NCI-H510A (cell line): ENCODE results near the gene GPX6.
"Not testable (repeated sequence)": the region's sequence is repeated elsewhere in the genome, so short reads cannot be mapped to it uniquely, and the experiment has no call there.

Experiments
- DNase-seq: peaks from one replicate; lab custom pipeline; 2025; lab: John Stamatoyannopoulos, UW

The GPX6 gene, protein sequence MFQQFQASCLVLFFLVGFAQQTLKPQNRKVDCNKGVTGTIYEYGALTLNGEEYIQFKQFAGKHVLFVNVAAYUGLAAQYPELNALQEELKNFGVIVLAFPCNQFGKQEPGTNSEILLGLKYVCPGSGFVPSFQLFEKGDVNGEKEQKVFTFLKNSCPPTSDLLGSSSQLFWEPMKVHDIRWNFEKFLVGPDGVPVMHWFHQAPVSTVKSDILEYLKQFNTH

DNA sequence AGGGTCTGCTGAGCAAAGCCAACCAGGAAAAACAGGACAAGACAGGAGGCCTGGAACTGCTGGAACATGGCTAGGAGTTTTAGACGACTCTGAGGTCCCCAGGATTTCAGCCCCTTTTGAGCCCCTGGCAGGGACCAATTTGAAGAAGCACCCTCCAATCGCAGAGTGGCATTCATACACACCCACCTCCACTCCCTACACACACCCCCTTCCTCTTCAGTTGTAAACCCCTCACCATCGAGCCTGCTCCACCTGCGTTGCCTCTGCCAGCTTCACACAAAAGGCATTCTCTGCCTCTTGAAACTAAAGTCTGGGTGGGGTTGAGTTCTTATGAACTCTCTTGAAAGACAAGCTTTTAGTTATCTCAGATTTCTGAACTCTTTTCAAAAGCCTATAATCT is at the start of gene GPX6:
Gene GPX6, minus strand, starts transcription at position 118 of the 400 bp plus-strand sequence. Its CDS starts 50 bp downstream, at position 68.
- no peak for DNase-seq

DNA sequence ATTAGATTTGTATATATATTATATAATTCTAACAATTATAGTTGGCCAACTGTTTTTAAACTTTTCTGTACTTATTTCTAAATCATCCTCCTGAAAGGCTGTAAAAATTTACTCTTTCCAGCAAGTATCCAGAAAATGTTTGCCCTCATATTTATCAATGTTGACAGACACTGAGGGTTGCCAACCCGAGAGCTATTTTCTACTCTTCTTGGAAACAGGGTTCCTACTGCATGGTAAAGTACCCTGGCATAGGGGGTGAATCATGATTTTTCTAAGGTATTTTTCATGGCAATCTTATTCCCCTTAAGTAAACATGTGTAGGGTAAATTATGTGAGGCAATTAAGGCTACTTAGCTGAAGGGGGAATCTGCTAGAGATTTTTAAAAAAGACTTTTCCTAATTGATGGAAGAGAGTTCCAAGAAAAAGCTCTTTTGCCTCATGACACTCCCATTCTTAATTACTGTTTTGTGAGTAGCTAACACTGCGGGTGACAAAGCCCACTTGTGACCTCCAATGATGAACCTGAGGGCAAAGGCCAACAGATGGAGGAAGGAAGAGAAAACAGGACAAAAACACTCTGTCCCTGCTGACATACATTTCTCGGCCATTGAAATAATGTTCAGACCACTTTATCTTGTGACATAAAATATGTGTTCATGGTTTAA is 48.0 kb upstream of the GPX6 start:
- no peak for DNase-seq

DNA sequence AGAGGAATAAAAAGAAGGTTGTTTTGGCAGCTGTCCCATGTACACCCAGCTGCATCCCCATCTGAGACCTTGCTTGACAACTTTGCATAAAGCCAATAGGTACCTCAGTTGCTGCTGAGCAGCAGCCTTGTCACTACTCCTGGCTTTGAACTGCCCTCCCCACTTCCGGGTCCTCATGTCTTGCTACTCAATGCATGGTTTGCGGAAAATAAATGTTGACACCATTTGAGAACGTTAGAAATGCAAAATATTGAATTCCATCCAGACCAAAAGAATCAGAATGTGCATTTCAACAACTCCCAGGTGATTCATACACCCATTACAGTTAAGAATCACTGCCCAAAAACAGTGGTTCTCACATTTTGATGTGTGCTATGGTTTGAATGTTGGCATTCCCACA is 43.0 kb upstream of the GPX6 start:
- DNase-seq, result no peak

DNA sequence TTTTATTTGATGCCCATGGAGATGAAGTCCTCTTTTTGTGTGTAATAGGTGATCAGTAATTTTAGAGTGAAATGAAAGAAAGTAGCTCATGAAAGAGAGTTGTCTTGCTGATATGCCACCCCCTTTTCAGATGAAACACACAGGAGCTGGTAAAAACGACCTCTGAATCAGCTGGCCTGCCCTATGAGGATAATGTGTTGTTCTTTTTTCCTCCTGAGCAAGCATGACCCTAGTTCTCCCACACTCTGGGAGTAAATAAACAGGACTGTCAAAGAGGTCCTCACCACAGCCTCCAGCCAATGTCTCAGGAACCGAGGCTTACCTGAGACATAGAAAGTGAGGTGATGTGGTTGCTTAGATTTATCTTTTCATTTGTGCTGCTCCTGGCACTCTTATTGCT is 39.5 kb upstream of the GPX6 start:
- DNase-seq, result no peak

DNA sequence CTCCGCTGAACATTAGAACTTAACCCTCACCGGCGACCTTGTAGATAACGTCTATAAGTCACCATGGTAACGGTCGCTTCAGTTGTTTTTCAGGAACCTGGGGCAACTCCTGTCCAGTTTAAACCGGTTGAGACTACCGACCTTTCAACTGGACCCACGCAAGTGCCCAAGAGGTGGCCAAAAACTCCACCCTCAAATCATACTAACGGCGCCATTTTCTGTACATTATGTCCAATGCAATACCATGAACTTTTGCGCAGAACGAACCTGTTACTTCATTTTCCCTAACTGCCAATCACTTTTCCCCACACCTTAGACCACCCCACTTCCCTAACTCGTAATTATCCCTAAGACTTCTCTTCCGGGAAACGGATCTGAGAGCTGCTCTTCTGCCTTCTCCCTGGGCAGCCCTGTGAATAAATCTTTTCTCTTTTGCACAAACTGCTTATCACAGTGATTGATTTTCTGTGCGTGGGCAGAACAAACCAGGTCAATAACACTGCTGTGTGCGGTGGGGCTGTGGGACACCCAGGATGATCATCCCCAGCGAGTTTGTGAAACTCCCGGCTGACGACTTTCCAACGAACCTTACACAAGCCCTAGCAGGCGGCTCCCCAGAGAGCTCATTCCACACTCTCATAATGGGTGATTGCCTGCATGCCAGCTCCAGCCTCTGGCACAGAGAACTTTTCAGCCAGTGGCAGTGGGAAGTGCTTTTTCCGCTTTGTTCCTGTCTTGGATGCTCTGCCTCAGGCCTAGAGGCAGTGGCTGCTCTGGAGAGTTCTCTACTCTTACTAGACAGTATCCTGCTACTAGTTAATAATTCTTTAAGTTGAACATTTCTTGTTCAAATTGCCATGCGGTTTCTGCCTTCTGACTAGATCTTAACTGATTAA is 38.6 kb upstream of the GPX6 start:
- DNase-seq, result no peak

DNA sequence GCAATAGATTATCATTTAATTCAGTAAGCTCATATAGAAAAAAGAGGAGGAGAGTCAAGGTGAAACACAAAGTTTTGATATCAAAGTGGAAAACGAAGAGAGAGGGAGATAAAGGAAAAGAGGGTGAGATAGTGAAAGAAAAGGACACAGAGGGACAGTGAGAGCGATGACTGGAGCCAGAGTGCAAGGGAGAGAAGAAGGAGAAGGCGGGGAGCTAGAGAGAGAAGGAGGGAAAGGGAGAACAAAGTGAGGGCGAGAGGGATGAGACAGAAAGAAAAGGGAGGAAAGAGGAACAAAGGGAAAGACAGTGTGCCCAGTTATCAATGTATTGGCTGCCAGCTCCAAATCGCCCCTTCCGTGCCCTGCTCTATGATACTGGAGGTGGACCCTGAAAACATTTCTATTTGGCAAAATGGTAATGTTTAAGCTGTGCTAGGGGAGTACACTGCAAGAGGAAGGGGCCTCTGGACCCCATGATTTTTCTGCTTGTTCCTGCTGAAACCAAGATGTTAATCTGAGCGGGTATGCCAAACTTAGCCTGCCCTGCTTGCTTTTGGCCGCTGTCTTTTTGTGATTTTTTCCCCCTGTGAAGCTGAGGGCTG is 37.9 kb upstream of the GPX6 start:
- no peak for DNase-seq

DNA sequence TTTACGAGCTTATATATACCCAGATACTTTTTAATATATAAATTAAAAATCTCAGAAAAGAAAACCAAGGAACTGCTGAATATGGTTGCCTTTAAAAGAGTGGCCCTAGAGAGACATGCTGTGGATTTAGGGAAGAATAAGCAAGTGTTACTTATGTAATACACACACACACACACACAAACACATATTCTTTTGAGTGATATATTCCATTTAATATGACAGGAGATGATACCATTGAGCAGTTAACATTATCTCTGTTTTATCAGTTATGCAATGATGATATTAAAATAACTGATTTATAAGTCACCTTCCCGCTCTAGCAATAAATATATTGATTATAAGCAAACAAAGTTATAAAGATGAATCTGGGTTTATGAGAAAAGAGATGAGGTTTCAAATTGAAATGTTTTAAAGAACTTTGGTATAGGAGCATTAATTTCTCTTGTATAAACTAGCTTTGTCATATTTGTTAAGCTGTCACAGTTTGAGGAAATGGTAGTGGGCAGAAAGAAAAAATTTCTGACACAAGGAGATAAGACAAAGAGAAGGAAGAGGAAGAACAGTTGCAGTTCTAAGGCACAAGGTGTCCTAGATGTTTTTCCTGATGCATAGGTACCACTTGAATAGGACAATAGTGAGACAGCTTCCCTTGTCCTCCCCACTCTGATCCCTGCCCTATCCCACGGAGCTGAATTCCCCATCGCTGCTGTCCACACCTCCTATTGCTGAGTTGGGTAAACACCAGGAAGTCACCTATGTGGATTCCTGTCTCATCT is 36.5 kb upstream of the GPX6 start:
- DNase-seq, result no peak

DNA sequence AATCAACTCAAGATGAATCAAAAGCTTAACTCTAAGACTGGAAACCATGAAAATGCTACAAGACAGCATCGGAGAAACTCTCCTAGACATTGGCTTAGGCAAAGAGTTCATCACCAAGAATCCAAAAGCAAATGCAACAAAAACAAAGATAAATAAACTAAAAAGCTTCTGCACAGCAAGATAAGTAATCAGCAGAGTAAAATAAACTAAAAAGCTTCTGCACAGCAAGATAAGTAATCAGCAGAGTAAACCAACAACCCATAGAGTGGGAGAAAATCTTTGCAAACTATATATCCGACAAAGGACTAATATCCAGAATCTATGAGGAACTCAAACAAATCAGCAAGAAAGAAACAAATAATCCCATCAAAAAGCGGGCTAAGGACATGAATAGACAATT is 31.4 kb upstream of the GPX6 start:
- not testable (repeated sequence) for DNase-seq

DNA sequence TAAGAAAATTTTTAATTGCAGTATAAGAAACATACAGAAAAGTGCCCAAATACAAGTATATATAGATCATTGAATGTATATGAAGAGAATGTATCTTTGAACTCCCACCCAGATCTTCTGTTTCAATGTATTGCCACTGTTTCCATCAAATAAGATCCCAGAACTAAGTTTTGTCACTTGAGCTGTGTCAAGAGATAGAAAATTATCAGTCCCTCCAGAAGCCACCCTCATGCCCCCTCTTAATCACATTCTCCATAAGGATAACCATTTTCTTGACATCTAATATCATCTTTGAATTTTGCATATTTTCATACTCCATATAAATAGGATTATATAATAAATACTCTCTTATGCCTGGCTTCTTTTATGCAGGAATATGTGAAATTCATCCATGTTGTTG is 30.4 kb upstream of the GPX6 start:
- no peak for DNase-seq

DNA sequence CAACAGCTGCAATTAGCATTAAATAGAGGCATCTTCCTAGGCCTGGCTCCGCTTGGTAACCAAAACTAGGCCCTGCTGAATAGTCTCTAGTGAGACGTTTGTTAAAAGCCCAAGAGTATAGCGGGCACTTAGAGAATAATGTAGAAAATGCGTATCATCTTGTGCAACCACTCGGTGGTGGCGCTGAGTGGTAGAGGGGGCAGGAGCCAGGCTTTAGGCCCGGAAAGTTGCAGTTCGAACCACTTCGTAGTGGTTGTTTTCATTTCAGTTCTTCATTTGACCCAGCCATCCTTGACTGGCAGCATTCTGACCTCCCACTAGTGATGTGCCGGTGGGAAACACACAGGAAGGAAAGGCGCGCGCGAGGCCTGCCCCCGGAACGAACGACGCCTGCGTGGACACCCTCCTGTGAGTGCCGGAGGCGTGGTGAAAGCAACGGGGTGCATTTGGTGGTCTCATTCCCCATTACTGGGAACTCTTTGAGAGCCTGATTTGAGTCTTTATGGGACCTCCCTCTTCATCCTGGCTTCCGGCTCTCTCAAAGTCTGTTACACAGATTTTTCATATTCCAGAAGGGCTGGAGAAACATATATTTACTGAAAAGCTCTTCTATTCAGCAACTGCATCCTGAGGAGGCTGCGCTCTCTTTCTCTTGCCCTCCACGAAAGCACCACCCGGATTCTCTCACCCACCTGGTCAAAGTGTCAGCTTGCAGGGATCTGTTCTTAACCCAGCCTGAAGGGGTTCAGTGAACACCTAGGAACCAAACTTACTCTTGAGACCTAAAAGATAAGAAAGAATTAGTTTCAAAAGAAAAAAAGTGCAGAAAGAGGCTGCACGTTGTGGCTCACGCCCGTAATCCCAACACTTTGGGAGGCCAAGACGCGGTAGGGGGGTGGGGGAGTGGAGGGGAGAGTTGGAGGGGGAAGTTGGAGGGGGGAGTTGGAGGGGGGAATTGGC is 28.3 kb upstream of the GPX6 start:
- DNase-seq, result no peak

DNA sequence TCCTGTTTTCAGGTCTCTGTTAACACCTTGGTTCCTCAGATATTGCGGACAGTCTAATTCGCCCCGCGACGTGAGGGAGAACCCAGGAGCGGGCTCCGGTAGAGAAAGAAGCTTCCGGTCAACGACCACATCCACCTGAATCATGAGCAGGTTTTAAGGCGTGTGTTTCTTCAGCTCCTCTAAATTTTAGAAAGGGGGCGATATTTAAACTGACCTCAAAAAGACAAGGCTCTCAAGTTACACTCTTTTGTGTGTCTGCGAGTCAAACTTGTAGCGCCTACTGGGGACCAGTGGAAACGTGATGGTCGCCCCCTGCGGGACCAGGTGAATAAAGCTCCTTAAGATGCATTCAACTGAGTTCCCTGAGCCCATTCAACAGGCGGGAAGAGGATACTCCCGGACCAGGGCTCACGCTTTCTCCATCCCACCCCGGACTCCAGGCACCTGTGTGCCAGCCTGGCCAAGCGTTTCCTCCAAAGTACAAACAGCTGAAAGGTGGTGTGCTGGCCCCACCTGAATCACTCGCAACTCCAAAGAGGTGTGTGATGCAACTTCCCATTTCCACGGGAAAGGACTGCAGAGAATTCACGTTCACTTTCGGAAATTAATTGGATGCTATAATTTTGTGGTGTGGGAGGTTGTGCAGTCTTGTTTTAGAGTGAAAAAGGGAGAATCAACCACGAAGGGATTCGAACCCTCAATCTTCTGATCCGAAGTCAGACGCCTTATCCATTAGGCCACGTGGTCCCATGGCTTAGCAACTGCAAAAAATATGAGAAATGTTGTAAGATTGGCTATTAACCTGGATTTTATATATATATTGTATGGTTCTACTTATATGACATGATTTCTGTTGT is 27.1 kb upstream of the GPX6 start:
- no peak for DNase-seq

DNA sequence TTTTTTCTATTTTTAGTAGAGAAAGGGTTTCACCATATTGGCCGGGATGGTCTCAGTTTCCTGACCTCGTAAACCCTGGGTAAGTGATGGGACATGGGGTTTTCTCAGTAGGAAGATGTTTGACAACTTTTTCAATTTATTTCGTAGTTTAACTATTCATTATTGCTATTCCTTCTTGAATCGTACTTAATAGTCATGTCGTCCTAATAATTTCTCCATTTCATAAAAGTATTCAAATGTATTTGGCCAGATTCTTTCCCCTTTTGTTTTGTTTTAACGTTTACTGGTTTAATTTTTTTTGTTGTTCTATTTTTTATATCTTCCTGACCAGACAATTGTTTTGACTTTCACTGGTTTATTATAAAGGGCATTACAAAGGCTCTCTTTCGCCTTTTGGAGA is 26.4 kb upstream of the GPX6 start:
- no peak for DNase-seq

DNA sequence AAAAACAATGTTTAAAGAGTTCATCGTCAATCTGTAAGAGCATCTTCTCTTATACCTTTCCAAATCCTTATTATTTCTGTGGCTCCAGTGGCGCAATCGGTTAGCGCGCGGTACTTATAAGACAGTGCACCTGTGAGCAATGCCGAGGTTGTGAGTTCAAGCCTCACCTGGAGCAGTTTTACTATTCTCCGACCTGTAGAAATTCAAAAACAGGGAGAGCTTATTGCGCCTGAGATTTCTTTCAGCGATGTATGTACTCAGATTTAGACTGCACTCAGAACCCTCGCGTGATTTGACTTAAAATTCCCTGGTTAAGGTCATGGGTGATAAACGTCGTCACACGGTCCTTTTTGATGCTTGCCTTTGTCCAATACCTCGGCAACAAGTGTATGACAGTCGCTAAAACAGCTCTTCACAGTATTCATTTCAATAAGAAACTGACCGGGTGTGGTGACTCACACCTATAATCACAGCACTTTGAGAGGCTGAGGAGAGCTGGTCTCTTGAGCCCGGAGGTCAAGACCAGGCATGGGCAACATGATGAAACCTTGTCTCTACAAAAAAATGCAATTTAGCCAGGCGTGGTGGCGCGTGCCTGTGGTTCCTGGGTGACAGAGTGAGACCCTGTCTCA is 22.0 kb upstream of the GPX6 start:
- DNase-seq, result no peak

DNA sequence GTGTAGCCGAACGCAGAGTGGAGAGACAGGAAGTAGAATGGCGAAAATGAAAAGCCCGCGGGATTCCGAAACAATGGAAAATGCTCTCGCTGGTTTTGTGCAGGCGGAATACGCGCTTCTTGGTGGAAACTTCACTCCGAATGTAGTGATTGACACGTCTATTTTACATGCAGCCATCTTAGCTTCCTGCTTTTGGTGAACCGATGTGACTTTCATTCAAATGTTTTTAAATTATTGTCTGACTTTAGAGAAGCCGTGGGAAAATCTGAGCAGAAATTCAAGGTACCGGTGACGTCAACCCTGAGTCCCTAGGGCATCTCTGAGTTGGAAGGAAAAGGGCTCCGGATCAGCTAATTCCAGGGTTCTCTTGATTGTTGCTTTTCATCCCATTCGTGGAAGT is 21.5 kb upstream of the GPX6 start:
- DNase-seq, result no peak

DNA sequence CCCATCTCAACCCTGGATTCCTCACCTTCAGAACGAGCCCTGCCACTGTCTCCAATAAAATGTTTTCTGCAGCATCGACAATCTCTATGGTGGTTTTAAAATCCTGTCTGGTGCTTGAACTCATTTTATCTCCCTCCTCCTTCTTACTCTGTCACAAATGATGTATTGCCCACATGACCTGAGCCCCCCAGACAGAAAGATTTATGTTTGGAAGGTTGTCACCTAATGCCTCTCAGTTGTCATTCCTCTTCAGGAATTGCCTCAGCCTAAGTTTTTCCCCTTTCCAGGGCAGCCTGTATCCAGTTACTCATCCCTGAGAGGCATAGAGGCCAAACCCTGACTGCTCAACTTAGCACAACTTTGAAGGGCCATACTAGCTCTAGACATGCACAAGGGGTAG is 19.3 kb upstream of the GPX6 start:
- DNase-seq, result no peak

DNA sequence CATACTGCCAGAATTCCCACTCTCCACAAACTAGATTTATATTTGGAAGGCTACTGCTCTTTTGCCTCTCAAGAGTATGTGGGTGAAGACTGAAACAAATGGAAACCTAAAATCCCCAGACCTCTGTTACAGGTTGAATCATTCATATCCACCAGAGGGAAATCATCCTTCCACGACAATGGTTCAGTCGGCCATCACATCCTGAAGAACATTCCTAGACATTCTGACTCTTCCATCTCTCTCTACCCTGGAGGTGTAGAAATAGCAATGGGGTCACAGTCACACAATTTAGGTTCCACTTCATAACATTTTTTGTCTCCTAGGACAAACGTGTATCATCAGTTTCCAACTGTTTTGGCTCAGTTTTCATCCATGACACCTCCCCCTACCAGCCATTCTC is 18.7 kb upstream of the GPX6 start:
- DNase-seq, result no peak

DNA sequence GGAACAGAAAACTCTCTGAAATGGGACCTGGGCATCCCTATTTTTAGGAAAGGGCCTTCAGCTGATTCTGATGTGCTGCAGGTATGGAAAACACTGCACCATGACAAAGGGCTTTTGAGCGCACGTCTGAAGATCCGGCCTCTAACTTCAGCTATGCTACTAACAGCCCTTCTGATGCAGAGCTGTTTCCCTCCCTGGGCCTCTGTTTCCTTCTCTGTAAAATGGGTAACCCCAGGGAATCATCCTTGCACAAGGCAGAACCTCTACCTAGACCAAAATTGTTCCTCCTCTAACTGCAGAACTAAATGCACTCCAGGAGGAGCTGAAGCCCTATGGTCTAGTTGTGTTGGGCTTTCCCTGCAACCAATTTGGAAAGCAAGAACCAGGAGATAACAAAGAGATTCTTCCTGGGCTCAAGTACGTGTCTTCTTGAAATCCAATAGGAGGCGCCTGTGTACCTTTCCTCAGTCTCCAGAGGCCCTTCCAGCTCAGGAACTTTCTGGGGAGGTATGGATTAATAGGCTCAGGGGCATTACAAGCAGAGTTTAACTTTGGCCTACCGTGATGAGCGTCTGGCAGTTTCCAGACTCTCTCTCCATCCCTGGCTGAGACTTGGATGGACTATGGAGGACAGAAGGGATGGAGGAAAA is 16.0 kb upstream of the GPX6 start:
- no peak for DNase-seq

DNA sequence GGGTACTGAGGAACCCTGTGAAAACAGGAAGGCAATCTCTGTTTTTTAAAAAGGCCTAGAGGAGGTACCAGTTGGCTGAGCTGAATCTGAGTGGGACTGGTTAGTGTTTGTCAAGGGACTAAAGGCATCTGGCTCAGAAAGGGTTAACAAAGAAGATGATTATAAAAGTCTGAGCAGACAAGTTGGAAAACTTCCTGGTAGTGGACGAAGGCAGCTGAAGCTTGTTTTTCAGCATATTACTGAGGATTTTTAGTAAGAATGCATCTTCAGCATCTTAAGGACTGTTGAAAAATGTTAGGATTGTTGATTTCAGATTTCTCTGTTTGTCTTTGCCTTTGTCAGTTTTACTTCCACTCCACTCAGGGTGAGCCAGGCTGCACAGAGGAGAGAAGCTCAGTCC is 15.2 kb upstream of the GPX6 start:
- no peak for DNase-seq
